22Rv1 (cell line): ENCODE results near the gene MEIOB.

Experiments
- CTCF ChIP-seq: fragments of 450-650 bp; IDR thresholded peaks from 2 replicates; pipeline ENCODE4 v1.5.1; 2017; ENCODE audit warnings: mild to moderate bottlenecking
- ZFX ChIP-seq: fragments of 450-650 bp; IDR thresholded peaks from 2 replicates; pipeline ENCODE4 v1.6.1; 2017; ENCODE audit warnings: antibody characterized with exemption, borderline replicate concordance

DNA sequence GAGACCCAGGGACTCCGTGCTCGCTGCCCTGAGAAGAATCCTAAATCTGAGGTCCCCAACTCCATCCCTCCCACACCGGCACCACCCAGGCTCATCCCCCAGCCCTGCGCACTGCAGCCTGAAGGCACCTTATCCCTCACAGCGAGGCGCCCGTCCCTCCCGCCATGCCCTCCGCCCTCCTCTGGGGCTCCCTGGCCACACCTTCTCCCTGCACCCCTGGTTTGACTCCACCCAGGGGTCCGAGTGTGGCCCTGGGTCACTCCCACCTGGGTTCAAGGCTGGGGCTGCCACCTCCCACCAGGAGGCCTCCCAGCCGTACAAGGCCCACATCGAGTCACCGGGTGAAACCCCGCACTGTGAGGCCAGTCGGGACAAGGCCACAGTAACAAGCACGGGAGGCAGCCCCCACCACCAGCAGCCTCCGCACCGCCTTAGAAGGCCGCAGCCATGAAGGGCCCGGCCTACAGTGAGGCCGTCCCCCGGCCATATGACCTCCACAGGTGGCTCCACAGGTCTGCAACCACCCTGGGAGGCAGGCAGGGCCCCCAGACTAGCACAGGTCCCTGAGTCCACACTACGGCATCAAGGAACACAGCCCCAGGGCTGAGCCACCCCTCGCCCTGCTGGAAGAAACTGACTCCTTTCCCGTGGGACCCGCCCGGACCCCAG is 53.6 kb downstream of the MEIOB start:
- TF ChIP-seq CTCF (no peak), ZFX (no peak)
